CD14-positive monocyte (primary cell): Measurements from ENCODE around the gene ANTXR1. TPM values are rescaled to one million over a fixed set of nuclear protein-coding genes. Genes with fewer than 3 reads are reported as not detected.

ENCODE experiments used
- DNase-seq, 3 donors: peaks; one replicate each; pipeline ENCODE4 v3.0.0-alpha.2; 2011 to 2022
- H2AFZ ChIP-seq: 2 replicates; pipeline ENCODE4 v1.6.0; 2012; ENCODE audit warnings: mild to moderate bottlenecking, low read depth, low read length, inconsistent platforms; ENCODE audit not compliant: insufficient read depth, poor library complexity, severe bottlenecking
- H3K27ac ChIP-seq, 2 donors: 1 replicate in 1 of 2; 2 replicates in 1 of 2; pipeline ENCODE4 v1.5.1; 2012 to 2013; ENCODE audit warnings: low read length in 2 of 2, control low read depth in 1 of 2, inconsistent platforms in 1 of 2, low read depth in 1 of 2, mild to moderate bottlenecking in 1 of 2
- H3K27me3 ChIP-seq, 2 donors: one replicate each; pipeline versions ENCODE4 v1.6.0 to v1.6.1; 2011 to 2013; ENCODE audit warnings: low read length in 2 of 2; ENCODE audit not compliant: control insufficient read depth in 2 of 2, insufficient read depth in 2 of 2
- H3K36me3 ChIP-seq, 2 donors: replicated peaks in 1 of 2; 1 replicate in 1 of 2; 2 replicates in 1 of 2; pipeline versions ENCODE4 v1.5.1 to v1.6.1; 2012 to 2013; ENCODE audit warnings: low read length in 2 of 2, control low read depth in 1 of 2, inconsistent platforms in 1 of 2, mild to moderate bottlenecking in 1 of 2; ENCODE audit not compliant: insufficient read depth in 2 of 2, control insufficient read depth in 1 of 2
- H3K4me1 ChIP-seq, 2 donors: 1 replicate in 1 of 2; 2 replicates in 1 of 2; pipeline versions ENCODE4 v1.5.1 to v1.6.1; 2012 to 2013; ENCODE audit warnings: low read length in 2 of 2, control low read depth in 1 of 2, inconsistent platforms in 1 of 2, mild to moderate bottlenecking in 1 of 2, moderate library complexity in 1 of 2; ENCODE audit not compliant: insufficient read depth in 2 of 2, control insufficient read depth in 1 of 2
- H3K4me2 ChIP-seq: replicated peaks from 2 replicates; pipeline ENCODE3; 2012; ENCODE audit warnings: low read length, moderate library complexity, mild to moderate bottlenecking; ENCODE audit not compliant: poor library complexity, severe bottlenecking; ENCODE audit errors: extremely low read depth
- H3K4me3 ChIP-seq, 3 experiments: fragments of 200-600 bp in 1 of 3; sonication (generic) in 1 of 3; replicated peaks in 1 of 3; 1 replicate in 2 of 3; 2 replicates in 1 of 3; pipeline ENCODE4 v1.5.1; 2011 to 2013; ENCODE audit warnings: low read length in 3 of 3, mild to moderate bottlenecking in 3 of 3, control low read depth in 2 of 3, low read depth in 2 of 3, inconsistent platforms in 1 of 3, moderate library complexity in 1 of 3
- H3K79me2 ChIP-seq: 2 replicates; pipeline ENCODE4 v1.6.0; 2012; ENCODE audit warnings: mild to moderate bottlenecking, control low read depth, inconsistent platforms, low read length, moderate library complexity; ENCODE audit not compliant: insufficient read depth
- H3K9ac ChIP-seq: 2 replicates; pipeline ENCODE4 v1.6.0; 2017; ENCODE audit warnings: low read length, mild to moderate bottlenecking; ENCODE audit not compliant: insufficient read depth, poor library complexity, severe bottlenecking
- H3K9me3 ChIP-seq, 2 donors: replicated peaks in 1 of 2; 1 replicate in 1 of 2; 2 replicates in 1 of 2; pipeline versions ENCODE4 v1.5.1 to v1.6.1; 2012 to 2013; ENCODE audit warnings: low read length in 2 of 2, control low read depth in 1 of 2; ENCODE audit not compliant: control insufficient read depth in 1 of 2, insufficient read depth in 1 of 2
- H4K20me1 ChIP-seq: 2 replicates; pipeline ENCODE4 v1.6.0; 2012; ENCODE audit warnings: mild to moderate bottlenecking, low read length, control low read depth, moderate library complexity; ENCODE audit not compliant: insufficient read depth
- H3K27ac Mint-ChIP-seq, 7 donors: one replicate each; pipeline ENCODE4 v1.8.0; 2020; ENCODE audit warnings: mild to moderate bottlenecking in 7 of 7, mixed read lengths in 7 of 7, moderate library complexity in 6 of 7, inconsistent platforms in 2 of 7
- H3K27me3 Mint-ChIP-seq, 3 donors: one replicate each; pipeline ENCODE4 v1.8.0; 2021 to 2022; ENCODE audit warnings: low read depth in 3 of 3, mild to moderate bottlenecking in 3 of 3, mixed read lengths in 3 of 3, moderate library complexity in 3 of 3, inconsistent platforms in 1 of 3
- H3K36me3 Mint-ChIP-seq, 2 donors: one replicate each; pipeline ENCODE4 v1.8.0; 2020; ENCODE audit warnings: mixed read lengths in 2 of 2, inconsistent platforms in 1 of 2, mild to moderate bottlenecking in 1 of 2
- H3K4me1 Mint-ChIP-seq: one replicate; pipeline ENCODE4 v1.8.0; 2020; ENCODE audit warnings: mild to moderate bottlenecking, mixed read lengths
- H3K4me3 Mint-ChIP-seq, 2 donors: one replicate each; pipeline ENCODE4 v1.8.0; 2020; ENCODE audit warnings: mild to moderate bottlenecking in 2 of 2, mixed read lengths in 2 of 2, moderate library complexity in 1 of 2
- H3K9me3 Mint-ChIP-seq, 7 donors: one replicate each; pipeline ENCODE4 v1.8.0; 2020 to 2022; ENCODE audit warnings: mixed read lengths in 7 of 7, mild to moderate bottlenecking in 6 of 7, moderate library complexity in 6 of 7, inconsistent platforms in 2 of 7
- CTCF ChIP-seq: fragments of 200-600 bp; IDR thresholded peaks from one replicate; pipeline ENCODE4 v1.8.0; 2022; ENCODE audit warnings: antibody characterized with exemption, mild to moderate bottlenecking
- WGBS: methylation state at CpG from one replicate; pipeline ENCODE4 v1.1.5; 2013; ENCODE audit warnings: missing lambda C conversion rate; ENCODE audit not compliant: insufficient coverage; 5-methylcytosine and 5-hydroxymethylcytosine counted together
- intact Hi-C, 2 donors: fragments of 100-400 bp; cut with micrococcal nuclease; formaldehyde crosslinking; loops; one replicate each; pipeline versions ENCODE4 v1.15.0 to v1.15.1; 2023
- polyA plus RNA-seq, 3 donors: library from polyadenylated mRNA; depleted of rRNA in 1 of 3; unstranded in 2 of 3; stranded (reverse) in 1 of 3; fragments of 300-500 nt in 2 of 3; fragments of >200 nt in 1 of 3; fragmentation: Illumina TruSeq in 2 of 3; gene quantifications; 1 replicate in 2 of 3; 2 replicates in 1 of 3; pipeline ENCODE4 v1.2.3, GENCODE V29; 2012 to 2021

Gene ANTXR1
- polyA plus RNA-seq, 3 donors = not detected

- Histone ChIP-seq H3K9me3 (no peaks in the 10 kb centered on the region), H3K79me2 (no peaks in the 10 kb centered on the region), H3K4me3 (no peak overlapping the region), H3K27me3 (no peaks in the 10 kb centered on the region), H3K27ac (no peak overlapping the region), H3K4me1 (peaks cover 9 to 22% of the 10 kb centered on the region in 2 donors), H4K20me1 (no peaks in the 10 kb centered on the region), H3K4me2 (no peak overlapping the region), H3K36me3 (no peaks in the 10 kb centered on the region), H2AFZ (no peak overlapping the region), H3K9ac (no peak overlapping the region)
- no peak for TF ChIP-seq CTCF
- WGBS = 82% methylated on average over 9 of the region's 9 CpGs
- intact Hi-C loops = loop anchor here (10.0 kb wide), 1 partner anchor 52 kb away; no protein-coding TSS in a partner anchor
- Mint-ChIP-seq H3K4me3 (no peak overlapping the region), H3K9me3 (no peaks in the 10 kb centered on the region), H3K27me3 (peaks cover 2 to 10% (median 2%) of the 10 kb centered on the region in 3 donors), H3K4me1 (no peaks in the 10 kb centered on the region), H3K36me3 (no peaks in the 10 kb centered on the region), H3K27ac (peak overlapping the region in 2 of 7 donors; percentile 7 to 17)
- DNase-seq = peak in 2 of 3 donors; percentile 21 to 28
Measured at GRCh38 chr2:69196327-69197117, 183.5 kb downstream of the ANTXR1 start.

DNA sequence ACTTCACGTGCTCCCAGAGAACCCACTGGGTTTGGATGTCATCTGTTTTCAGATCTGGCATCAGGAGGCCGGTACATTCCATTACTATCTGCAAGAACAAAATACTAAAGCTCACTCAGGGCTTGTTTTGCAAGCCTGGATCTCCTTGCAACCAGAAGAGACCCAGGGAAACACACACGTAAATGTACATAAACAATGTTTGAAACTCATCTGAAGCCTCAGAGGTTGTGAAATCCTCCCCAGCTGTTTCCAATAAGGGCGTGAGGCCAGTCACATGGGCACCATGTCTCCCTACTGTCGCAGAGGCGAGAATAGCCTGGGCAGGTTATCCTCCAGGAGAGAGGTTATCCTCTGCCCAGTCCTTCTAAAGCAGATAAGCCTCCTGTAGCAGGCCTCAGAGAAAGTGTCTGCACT is 187.1 kb downstream of the ANTXR1 start:
- Histone ChIP-seq H3K9me3 (no peaks in the 10 kb centered on the region), H2AFZ (peak overlapping the region; percentile 52), H3K4me3 (no peak overlapping the region), H3K79me2 (no peaks in the 10 kb centered on the region), H3K27me3 (no peaks in the 10 kb centered on the region), H3K4me1 (peaks cover 19 to 33% of the 10 kb centered on the region in 2 donors), H4K20me1 (no peaks in the 10 kb centered on the region), H3K36me3 (no peaks in the 10 kb centered on the region), H3K9ac (no peak overlapping the region), H3K4me2 (no peak overlapping the region), H3K27ac (no peak overlapping the region)
- H3K4me3 Mint-ChIP-seq = no peak overlapping the region
- intact Hi-C loops = loop anchor here in 1 of 2 donors (10.0 kb wide), 1 partner anchor 105 kb away; no protein-coding TSS in a partner anchor
- H3K9me3 Mint-ChIP-seq = no peaks in the 10 kb centered on the region
- H3K27me3 Mint-ChIP-seq = peaks cover 0 to 3% (median 1%) of the 10 kb centered on the region in 3 donors
- peak in 1 of 3 donors; percentile 8 for DNase-seq
- WGBS = 43% methylated on average over 6 of the region's 6 CpGs
- H3K36me3 Mint-ChIP-seq = no peaks in the 10 kb centered on the region
- H3K4me1 Mint-ChIP-seq = peaks cover 4% of the 10 kb centered on the region
- no peak for TF ChIP-seq CTCF
- peak overlapping the region in 1 of 7 donors; percentile 78 for H3K27ac Mint-ChIP-seq
